Keratinocyte (primary cell): Measurements from ENCODE around the gene TAF11L13.

Source experiments
- CTCF ChIP-seq, 3 experiments: IDR thresholded peaks in 1 of 3; conservative IDR thresholded peaks in 1 of 3; optimal IDR thresholded peaks in 1 of 3; 2 replicates in 2 of 3; 3 replicates in 1 of 3; pipeline versions ENCODE3 to v1.5.1; 2011; ENCODE audit warnings: low read length in 3 of 3, mild to moderate bottlenecking in 3 of 3, moderate library complexity in 2 of 3, control low read depth in 1 of 3, inconsistent platforms in 1 of 3; ENCODE audit not compliant: insufficient read depth in 2 of 3; ENCODE audit errors: extremely low read depth in 1 of 3
- EZH2 ChIP-seq: IDR thresholded peaks from one replicate; pipeline ENCODE4 v1.6.1; 2012; ENCODE audit warnings: inconsistent platforms, mild to moderate bottlenecking, low read length, moderate library complexity

GRCh38 chr5:17665836-17666235, 33.9 kb downstream of the TAF11L13 start:
- TF ChIP-seq CTCF (optimal IDR thresholded peaks at IDR 0.05 in 1 of 3, IDR thresholded peaks at IDR 0.05 in 1 of 3, conservative IDR thresholded peaks at IDR 0.05 in 1 of 3; ENCODE audit: extremely low read depth in 1 of 3, insufficient read depth in 2 of 3, low read length in 3 of 3) (no peak), EZH2 (no peak)
